EL (cell line): Measurements from ENCODE around the gene PYCR2.
A peak's percentile ranks its signal among the peaks of the same experiment; 100 is the strongest.

Source experiments
- DNase-seq: peaks from one replicate; pipeline ENCODE4 v3.0.0-alpha.2; 2016

Gene PYCR2

DNA sequence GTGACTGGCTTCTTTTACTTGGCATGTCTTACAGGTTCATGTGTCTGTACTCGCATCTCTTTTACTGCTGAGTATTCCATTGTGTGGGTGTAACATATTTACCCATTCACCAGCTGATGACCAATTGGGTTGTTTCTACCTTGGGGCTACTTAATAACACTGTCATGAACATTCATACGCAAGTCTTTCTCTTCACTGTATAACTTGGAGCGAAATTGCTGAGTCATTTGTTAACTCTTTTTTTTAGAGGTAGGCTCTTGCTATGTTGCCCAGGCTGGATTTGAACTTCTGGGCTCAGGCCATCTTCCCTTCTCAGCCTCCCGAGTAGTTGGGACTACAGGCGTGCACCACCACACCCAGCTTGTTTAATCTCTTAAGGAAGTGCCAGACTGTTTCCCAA lies 6.5 kb downstream of the PYCR2 start:
- DNase-seq, result peak; percentile 15

DNA sequence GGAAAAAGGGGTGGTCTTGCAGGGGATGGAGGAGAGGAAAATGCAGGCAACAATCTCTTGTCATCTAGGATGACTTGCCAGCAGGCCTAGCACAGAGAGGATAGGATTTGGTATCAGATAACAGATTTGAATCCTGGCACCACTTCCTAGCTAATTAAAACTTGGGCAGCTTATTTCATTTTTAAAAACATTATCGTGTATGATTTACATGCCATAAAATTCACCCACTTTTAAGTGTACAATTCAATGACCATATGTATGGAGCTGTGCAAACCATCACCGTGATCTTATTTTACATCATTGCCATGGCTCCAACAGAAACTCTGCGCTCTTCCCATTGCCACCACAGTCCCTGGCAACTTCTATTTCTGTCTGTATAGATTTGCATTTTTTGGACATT lies 6.9 kb downstream of the PYCR2 start:
- no peak for DNase-seq

- DNase-seq, result no peak
Measured at GRCh38 chr1:225915538-225915991, 8.5 kb downstream of the PYCR2 start.

DNA sequence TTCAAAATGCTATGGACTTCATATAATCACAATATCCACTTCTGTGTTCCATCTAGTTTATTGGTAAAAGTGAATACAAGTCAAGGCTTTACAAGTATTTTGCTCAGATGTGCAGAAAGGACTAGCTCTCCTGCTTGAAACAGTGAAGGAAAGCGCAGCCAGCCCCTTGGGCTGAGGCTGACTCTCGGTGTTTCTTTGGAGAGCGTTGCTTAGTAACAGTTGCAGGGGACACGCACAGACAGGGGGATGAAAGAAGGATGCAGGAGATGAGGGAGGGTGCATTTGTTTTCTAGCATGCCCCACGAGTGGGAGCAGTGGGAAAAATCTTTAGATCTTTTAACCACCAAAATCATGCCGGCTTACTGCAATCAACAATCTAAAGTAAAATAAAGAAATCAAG lies 9.1 kb downstream of the PYCR2 start:
- no peak for DNase-seq

DNA sequence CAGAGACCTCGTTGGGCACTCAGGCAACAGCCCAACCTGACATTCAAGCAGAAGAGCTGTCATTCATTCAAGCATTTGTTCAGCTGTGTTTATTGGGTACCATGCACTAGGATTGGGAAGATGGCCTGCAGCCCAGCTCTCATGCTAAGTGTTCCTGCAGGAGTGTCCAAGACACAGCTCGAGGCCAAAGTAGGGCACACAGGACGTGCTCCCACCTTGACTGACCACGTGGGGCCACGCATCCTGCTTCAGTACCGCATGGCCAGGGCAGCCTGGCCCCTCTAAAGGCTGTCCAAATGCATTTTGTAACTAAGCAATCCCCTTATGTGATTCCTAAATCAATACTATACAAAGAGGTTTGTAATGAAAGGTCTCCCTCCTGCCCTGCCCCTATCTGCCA lies 9.7 kb downstream of the PYCR2 start:
- no peak for DNase-seq

- peak; percentile 33 for DNase-seq
Measured at GRCh38 chr1:225911191-225912130, 12.6 kb downstream of the PYCR2 start.

- DNase-seq, result no peak
Measured at GRCh38 chr1:225909477-225909876, 14.6 kb downstream of the PYCR2 start.

- DNase-seq, result no peak
Measured at GRCh38 chr1:225908773-225909172, 15.3 kb downstream of the PYCR2 start.

DNA sequence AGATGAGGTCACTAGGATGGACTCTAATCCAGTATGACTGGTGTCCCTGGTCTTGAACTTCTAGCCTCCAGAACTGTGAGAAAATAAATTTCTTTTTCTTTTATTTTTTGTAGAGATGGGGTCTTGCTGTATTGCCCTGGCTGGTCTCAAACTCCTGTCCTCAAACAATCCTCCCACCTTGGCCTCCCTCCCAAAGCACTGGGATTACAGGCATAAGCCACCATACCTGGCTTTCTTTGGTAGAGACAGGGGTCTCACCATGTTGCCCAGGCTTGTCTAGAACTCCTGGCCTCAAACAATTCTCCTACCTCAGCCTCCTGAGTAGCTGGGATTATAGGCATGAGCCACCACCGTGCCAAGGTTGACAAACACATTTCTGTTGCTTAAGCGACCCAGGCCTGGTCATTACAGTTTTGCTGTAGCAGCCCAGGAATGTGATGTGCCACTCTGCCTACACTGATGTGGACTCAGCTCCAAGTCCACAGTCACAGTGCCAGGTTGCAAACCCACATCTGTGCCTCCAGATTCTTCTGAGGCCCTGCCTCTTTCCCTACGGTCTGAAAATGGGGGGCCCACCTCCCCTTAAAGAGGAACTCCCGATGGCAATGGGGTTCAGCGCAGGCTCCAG lies 15.9 kb downstream of the PYCR2 start:
- DNase-seq, result no peak

DNA sequence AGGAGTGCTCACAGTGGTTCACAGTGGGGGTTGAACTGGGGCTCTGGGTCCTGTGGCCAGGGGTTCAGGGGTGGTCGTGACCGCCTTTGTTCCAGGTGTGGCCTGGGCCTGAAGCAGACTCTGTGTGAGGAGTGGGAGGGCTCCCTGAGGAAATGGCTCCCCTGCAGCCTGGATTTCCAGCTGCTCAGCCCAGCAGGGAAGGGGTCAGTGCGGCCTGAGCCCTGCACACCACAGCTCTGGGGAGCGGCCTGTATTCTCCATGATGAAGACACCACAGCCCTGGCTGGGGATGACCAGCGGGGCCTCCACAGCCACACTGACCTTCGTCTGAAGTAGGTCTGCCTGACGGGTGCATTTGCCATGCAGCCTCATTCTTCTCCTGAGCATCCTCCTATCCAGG lies 16.7 kb downstream of the PYCR2 start:
- DNase-seq, result no peak

DNA sequence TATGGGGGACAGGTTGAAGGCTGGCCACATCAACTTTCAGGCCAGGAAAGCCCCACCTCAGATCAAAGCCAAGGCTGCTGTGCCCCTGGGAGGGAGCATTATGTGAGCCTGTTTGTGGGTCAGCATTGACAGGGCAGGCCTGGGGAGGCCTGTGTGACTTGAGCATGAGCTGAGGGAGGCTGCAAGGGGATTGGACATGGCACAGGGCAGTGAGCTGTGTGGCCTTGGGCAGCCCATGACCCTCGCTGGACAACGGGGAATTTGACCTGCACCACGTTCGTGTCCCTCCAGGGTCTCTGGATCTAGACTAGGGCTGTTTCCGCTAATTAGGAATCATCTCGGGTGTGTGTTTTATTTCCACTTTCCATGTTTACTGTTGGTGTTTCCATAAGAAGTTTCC lies 17.6 kb downstream of the PYCR2 start:
- DNase-seq, result no peak

- no peak for DNase-seq
Measured at GRCh38 chr1:225903623-225904022, 20.4 kb downstream of the PYCR2 start.

DNA sequence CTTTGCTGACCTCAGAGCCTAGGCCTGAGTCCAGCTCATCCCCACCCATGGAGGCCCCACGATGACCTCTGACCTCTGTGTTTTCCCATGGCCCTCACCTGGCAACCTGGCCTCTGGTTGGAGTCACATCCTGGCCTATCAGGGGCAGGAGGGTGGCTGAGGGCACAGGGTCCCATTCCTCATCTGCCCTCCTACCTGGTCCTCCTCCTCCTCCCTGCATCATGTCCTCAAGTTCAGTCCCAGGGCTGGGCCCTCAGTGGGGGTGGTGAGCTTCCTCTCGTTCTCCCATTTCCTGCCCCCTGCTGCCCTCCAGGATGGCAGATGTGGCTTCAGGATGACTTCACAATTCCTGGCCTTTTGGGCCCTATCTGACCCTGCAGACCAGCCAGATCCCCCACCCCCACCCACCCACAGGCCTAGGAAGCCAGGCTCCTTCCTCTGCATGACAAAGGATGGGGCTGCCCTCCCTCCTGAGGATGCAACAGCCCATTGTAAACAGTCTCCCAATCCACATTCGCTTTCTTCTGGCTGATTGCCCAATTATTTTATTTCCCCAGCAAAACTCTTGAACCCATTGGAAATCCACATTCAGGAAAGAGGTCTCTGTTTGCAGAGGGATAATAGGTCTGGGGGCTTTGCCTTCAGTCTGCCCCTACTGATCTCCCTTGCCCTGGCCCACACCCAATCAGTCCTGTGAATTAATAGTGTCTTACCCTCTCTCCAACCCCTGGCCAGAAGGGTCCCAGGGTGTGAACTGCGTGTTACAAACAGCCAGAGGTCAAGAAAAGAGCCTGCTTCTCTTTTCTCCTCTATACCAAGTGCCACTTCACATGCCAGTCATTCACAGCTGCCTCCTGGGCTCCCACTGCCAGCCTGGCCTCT lies 24.8 kb downstream of the PYCR2 start:
- DNase-seq, result no peak

DNA sequence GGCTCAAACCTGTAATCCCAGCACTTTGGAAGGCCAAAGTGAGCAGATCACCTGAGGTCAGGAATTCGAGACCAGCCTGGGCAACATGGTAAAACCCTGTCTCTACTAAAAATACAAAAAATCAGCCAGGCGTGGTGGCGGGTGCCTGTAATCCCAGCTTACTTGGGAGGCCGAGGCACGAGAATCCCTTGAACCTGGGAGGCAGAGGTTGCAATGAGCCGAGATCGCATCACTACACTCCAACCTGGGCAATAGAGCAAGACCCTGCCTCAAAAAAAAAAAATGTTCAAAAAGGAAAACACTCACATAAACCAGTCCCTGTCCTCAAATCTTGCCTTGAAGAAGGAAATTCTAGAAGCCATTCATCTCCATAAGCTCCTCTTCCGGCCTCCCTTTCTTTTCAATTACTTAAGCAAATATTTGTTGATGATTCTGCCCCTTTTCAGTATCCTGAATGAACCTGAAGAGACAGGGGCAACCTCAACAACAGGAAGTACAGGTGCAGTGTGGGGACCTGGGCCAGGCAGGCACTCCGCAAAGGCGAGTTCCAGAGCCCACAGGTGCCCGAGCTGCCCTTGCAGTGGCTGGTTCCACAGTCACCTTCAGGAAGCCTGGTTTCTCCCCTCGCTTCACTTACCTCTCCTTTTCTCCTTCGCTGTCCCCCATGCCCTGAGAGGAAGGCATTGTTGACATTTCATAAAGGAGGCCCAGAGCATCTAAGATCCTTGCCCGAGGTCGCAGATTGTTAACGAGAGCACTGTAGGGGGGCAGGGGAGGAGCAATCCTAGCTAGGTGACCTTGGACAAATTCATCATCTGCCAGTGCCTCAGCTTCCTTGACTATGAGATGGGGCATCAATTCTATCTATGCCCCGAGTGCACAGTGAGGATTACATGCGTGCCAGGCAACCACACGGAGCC lies 26.2 kb downstream of the PYCR2 start:
- DNase-seq, result no peak

GRCh38 chr1:225896937-225897549 lies 27.0 kb downstream of the PYCR2 start:
- DNase-seq, result no peak

GRCh38 chr1:225896494-225896893 lies 27.6 kb downstream of the PYCR2 start:
- no peak for DNase-seq

DNA sequence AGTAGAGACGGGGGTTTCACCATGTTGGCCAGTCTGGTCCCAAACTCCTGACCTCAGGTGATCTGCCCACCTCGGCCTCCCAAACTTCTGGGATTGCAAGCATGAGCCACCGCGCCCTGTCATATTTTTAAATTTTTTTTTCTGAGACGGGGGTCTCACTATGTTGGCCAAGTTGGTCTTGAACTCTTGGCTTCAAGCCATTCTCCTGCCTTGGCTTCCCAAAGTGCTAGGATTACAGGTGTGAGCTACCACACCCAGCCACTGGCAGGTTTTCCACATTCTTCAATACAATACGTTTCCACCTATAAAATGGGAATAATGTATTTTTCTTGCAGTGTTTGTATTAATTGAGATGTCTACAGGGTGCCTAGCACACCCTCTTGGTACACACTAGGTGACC lies 31.7 kb downstream of the PYCR2 start:
- DNase-seq, result no peak

DNA sequence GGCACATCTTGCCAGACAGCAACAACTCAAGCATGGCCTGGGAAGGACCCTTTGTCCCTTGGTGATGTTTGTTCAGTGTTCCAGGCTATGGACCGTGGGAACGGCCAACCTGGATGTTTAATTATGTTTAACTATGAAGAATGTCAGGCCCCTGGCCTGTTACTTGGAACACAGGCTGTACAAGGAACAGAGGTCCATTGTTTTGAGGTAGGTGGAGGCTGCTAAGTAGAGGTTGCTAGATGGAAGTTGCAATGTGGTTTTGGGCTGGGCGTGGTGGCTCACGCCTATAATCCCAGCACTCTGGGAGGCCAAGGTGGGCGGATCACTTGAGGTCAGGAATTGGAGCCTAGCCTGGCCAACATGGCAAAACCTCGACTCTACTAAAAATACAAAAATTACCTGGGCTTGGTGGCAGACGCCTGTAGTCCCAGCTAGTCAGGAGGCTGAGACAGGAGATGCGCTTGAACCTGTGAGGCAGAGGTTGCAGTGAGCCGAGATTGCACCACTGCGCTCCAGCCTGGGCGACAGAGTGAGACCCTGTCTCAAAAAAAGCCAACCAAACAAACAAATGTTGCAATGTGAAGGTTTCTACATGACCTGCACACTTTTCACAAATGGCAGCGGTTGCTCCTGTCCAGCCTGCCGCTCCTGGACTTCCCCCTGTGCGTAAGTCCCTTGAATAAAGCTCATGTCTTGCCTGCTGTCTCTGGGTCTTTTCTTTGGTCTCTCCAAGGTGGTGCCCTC lies 32.6 kb downstream of the PYCR2 start:
- no peak for DNase-seq

- DNase-seq, result no peak
Measured at GRCh38 chr1:225890346-225891228, 33.5 kb downstream of the PYCR2 start.

GRCh38 chr1:225889743-225890142 lies 34.3 kb downstream of the PYCR2 start:
- DNase-seq, result no peak
